AG09319 (cell line): ENCODE data around the gene CIP2A.

Experiments
- DNase-seq: peaks from one replicate; pipeline ENCODE4 v3.0.0-alpha.2; 2010; ENCODE audit warnings: low read depth; ENCODE audit errors: extremely low read depth
- TF ChIP-seq, protein P1 (sequence below): IDR thresholded peaks from 2 replicates; pipeline ENCODE4 v1.5.1; 2011; ENCODE audit warnings: low read depth, mild to moderate bottlenecking, inconsistent platforms, low read length, moderate library complexity

Gene CIP2A

DNA sequence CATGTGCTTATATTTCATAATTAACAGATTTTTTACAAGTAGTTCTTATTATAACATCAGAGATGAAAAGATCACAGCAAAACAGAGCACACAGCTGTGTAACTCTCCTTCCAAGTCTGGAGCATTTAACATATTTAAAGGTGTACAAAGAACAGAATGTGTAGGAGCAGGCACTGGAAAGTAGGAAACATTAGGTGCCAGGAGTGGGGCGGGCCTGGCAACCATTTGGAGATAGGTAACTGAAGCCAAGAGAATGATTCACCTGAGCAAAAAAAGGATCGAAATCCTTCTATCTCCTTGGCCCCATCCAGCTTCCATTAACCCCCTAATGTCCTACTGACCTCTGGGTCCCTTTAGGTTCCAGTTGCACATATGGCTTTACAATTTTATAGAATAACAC is 76.6 kb downstream of the CIP2A start:
- DNase-seq: no peak
- TF ChIP-seq, protein P1, sequence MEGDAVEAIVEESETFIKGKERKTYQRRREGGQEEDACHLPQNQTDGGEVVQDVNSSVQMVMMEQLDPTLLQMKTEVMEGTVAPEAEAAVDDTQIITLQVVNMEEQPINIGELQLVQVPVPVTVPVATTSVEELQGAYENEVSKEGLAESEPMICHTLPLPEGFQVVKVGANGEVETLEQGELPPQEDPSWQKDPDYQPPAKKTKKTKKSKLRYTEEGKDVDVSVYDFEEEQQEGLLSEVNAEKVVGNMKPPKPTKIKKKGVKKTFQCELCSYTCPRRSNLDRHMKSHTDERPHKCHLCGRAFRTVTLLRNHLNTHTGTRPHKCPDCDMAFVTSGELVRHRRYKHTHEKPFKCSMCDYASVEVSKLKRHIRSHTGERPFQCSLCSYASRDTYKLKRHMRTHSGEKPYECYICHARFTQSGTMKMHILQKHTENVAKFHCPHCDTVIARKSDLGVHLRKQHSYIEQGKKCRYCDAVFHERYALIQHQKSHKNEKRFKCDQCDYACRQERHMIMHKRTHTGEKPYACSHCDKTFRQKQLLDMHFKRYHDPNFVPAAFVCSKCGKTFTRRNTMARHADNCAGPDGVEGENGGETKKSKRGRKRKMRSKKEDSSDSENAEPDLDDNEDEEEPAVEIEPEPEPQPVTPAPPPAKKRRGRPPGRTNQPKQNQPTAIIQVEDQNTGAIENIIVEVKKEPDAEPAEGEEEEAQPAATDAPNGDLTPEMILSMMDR: no peak

DNA sequence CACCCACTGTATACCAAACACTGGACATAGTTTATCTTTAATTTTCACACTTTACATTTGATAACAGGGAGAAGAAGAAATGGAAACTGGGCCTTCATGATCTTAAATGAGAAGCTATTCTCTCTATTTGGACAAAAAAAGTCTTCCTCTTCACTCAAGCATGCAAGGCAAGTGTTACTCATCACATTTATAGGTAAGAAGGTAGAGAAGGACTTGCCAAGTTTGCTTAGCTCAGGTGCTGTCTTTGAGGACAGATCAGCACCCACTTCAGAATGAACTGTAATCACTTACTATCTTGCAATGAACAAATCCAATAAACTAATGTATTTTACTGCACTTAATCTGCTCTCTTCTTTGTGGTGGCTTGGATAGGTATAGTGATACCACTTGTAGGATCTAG is 77.7 kb downstream of the CIP2A start:
- no peak for DNase-seq
- TF ChIP-seq, protein P1: no peak

DNA sequence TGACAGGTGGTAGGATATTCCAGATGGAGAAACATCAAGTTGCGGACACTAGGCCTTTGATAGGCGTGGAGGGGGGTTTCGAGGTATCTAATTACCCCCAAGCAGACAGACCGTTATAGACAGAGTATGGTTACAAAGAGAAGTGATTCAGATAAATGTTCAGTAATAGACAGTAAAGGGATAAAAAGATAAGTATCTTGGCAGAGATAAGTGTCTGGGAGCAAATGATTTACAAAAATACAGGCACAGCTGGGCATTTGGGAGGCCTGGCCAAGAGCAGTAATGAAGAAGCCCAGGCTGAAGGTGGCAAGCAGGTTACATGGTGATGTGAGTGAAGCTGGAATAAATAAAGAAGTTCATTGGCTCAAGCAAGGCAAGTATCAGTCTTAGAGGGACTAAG is 78.2 kb downstream of the CIP2A start:
- TF ChIP-seq, protein P1: no peak
- no peak for DNase-seq

DNA sequence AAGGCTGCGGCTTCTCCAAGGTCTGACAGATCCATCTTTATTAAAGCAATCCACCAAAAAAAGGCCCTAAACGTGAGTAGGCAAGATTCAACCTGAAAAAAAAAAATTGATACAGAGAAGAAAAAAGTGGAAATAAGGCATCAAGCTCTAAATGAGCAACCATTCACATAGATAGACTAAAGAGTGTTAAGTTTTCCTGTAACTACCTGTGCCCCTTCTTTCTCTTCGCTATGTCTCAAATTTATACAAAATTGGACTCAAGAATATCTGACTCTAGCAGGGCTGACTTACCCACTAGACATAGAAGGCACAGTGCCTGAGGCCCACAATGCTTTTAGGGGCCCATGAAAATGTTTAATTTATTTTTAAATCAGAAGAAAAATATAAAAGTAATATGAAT is 78.7 kb downstream of the CIP2A start, which contains the start of gene MYH15:
TSS of gene MYH15 (minus strand) at position 101 of the 400 bp plus-strand sequence. CDS start at position 35, 66 bp downstream.
- TF ChIP-seq, protein P1: no peak
- no peak for DNase-seq

DNA sequence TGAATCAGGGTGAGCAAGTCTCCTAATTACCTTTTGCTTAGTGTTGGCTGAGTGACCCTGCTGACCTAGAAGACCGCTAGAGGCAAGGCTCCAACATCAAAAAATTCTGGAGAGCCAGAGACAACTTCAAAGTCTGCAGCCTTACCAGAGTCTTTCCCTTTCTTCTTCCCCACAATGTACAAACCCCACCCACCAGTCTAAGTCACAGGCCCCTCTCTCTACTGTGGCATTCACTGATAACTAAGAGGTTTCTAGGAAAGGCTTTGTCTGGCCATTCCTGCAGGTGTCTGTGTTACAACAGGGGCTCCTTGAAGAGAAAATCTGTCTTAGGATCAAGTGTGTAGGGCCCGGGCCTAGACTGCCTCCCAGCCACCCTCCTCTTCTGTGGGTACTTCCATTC is 79.4 kb downstream of the CIP2A start:
- DNase-seq: no peak
- TF ChIP-seq, protein P1: no peak

DNA sequence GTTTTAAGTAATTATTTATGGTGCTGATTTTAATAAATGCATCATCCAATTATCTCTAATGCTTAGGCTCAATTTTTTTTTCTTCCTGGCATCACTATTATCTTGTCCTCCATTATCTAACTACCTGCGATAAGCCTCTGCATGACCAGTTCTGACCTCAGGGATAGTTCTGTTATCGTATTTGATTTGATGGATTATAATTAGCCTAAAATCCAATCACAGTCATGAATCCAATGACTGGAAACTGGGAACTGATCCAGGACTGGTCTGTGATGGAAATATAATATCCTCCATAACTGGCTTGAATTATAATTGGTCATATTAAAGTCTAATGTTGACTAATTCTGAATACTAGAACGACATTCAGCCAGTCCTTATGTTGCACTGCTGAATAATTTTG is 80.0 kb downstream of the CIP2A start:
- DNase-seq: no peak
- TF ChIP-seq, protein P1: no peak

DNA sequence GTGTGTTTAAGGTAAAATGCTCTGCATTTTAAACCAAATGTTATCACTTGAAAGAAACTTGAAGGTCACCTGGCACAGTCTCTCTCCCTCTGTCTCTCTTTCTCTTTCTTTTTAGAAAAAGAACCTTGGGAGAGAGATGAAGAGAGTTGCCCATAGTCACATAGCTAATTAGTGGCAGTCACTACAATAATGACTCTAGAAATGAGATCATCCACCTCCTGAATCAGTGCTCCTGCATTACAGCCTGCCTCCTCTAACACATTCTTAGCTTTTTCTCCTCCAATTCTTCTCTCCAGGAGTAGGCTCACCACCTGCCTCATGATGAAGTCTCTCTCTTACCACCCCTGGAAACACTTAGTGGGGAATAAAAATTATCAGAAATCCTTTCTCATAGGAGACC is 81.3 kb downstream of the CIP2A start:
- TF ChIP-seq, protein P1: no peak
- DNase-seq: no peak

DNA sequence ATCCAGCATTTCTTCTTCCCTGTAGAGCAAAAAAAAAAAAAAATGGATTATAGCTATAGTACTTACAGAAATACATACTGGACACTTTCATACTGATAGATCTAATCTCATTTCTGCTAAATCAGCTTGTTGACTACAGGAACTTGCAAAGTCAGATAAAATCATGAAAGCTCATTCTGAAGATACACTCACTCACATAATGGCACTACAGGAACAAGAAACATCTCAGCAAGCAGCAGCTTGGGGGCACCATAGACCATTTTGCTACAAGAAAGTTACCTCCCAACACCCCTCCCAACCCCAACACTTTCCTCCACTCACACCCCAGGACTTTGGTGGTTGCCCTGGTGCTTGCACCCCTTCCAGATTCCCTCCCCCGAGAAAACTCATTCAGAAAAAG is 83.4 kb downstream of the CIP2A start:
- TF ChIP-seq, protein P1: no peak
- DNase-seq: no peak
